B cell (primary cell): ENCODE measurements around the gene KRTAP25-1. TPM values are rescaled to one million over a fixed set of nuclear protein-coding genes. Genes with fewer than 3 reads are reported as not detected.

Experiments
- ATAC-seq: fragments of 200-7000 bp; cut with Tn5 transposase; one replicate; pipeline ENCODE4 v1.10.0; 2021; ENCODE audit warnings: low read depth, mild to moderate bottlenecking, moderate number of reproducible peaks, moderate library complexity
- CTCF ChIA-PET: fragments of 350-600 bp; sonication (Branson Sonifier 250); formaldehyde crosslinking; loops from one replicate; lab custom pipeline; 2021; ENCODE audit warnings: antibody characterized with exemption, inconsistent platforms; lab: Charles Lee
- POLR2A ChIA-PET: fragments of 350-600 bp; sonication (Branson Sonifier 250); formaldehyde crosslinking; loops from one replicate; lab custom pipeline; 2021; ENCODE audit warnings: antibody characterized with exemption; lab: Charles Lee
- DNase-seq: peaks from one replicate; pipeline ENCODE4 v3.0.0; 2013
- H2AFZ ChIP-seq: 2 replicates; pipeline ENCODE4 v1.6.1; 2012; ENCODE audit warnings: mild to moderate bottlenecking, low read depth, low read length; ENCODE audit not compliant: insufficient read depth, poor library complexity, severe bottlenecking
- H3K27ac ChIP-seq, 2 donors: 1 replicate in 1 of 2; 2 replicates in 1 of 2; pipeline ENCODE4 v1.5.1; 2012 to 2013; ENCODE audit warnings: low read length in 2 of 2, mild to moderate bottlenecking in 2 of 2, moderate library complexity in 1 of 2
- H3K27me3 ChIP-seq, 4 experiments: fragments of 200-600 bp in 1 of 4; sonication (generic) in 1 of 4; replicated peaks in 1 of 4; 1 replicate in 2 of 4; 2 replicates in 2 of 4; pipeline versions ENCODE4 v1.6.1 to v1.7.0; 2013 to 2016; ENCODE audit warnings: low read length in 3 of 4, mild to moderate bottlenecking in 2 of 4, mixed read lengths in 1 of 4, moderate library complexity in 1 of 4; ENCODE audit not compliant: insufficient read depth in 4 of 4, control insufficient read depth in 3 of 4; ENCODE audit errors: control extremely low read depth in 1 of 4
- H3K36me3 ChIP-seq, 2 experiments: replicated peaks in 1 of 2; 1 replicate in 1 of 2; 2 replicates in 1 of 2; pipeline versions ENCODE4 v1.6.1 to v1.7.1; 2013; ENCODE audit warnings: low read length in 1 of 2; ENCODE audit not compliant: insufficient read depth in 2 of 2, control insufficient read depth in 1 of 2; ENCODE audit errors: control extremely low read depth in 1 of 2, extremely low read depth in 1 of 2
- H3K4me1 ChIP-seq, 2 donors: fragments of 200-600 bp in 1 of 2; sonication (generic) in 1 of 2; 1 replicate in 1 of 2; 2 replicates in 1 of 2; pipeline versions ENCODE4 v1.5.1 to v1.6.1; 2013 to 2017; ENCODE audit warnings: low read length in 2 of 2; ENCODE audit not compliant: control insufficient read depth in 2 of 2, insufficient read depth in 2 of 2
- H3K4me2 ChIP-seq: replicated peaks from 2 replicates; pipeline ENCODE3; 2012; ENCODE audit warnings: mild to moderate bottlenecking, low read depth, low read length; ENCODE audit not compliant: poor library complexity, severe bottlenecking
- H3K4me3 ChIP-seq, 5 experiments: fragments of 200-600 bp in 1 of 5; sonication (generic) in 1 of 5; 1 replicate in 3 of 5; 2 replicates in 2 of 5; pipeline versions ENCODE4 v1.5.1 to v1.7.0; 2011 to 2016; ENCODE audit warnings: low read length in 4 of 5, mild to moderate bottlenecking in 4 of 5, low read depth in 2 of 5, control low read depth in 1 of 5, moderate library complexity in 1 of 5; ENCODE audit not compliant: insufficient read depth in 1 of 5; ENCODE audit errors: control extremely low read depth in 1 of 5, extremely low read depth in 1 of 5
- H3K79me2 ChIP-seq: fragments of 200-600 bp; sonication (generic); one replicate; pipeline ENCODE4 v1.6.0; 2016; ENCODE audit warnings: low read length; ENCODE audit not compliant: control insufficient read depth, insufficient read depth
- H3K9ac ChIP-seq: fragments of 200-600 bp; sonication (generic); 2 replicates; pipeline ENCODE4 v1.6.1; 2017; ENCODE audit warnings: mild to moderate bottlenecking, low read length, moderate library complexity
- H3K9me3 ChIP-seq, 3 donors: one replicate each; pipeline versions ENCODE4 v1.6.1 to v1.7.1; 2013; ENCODE audit warnings: low read length in 2 of 3; ENCODE audit not compliant: control insufficient read depth in 2 of 3, insufficient read depth in 1 of 3; ENCODE audit errors: control extremely low read depth in 1 of 3
- H4K20me1 ChIP-seq: 2 replicates; pipeline ENCODE4 v1.6.0; 2012; ENCODE audit warnings: mild to moderate bottlenecking, low read length; ENCODE audit not compliant: insufficient read depth, control insufficient read depth, poor library complexity, severe bottlenecking
- H3K27ac Mint-ChIP-seq: one replicate; pipeline ENCODE4 v1.8.0; 2021; ENCODE audit warnings: mixed read lengths
- H3K27me3 Mint-ChIP-seq: one replicate; pipeline ENCODE4 v1.8.0; 2021; ENCODE audit warnings: mixed read lengths
- H3K4me1 Mint-ChIP-seq: one replicate; pipeline ENCODE4 v1.8.0; 2021; ENCODE audit warnings: mixed read lengths
- H3K4me3 Mint-ChIP-seq: one replicate; pipeline ENCODE4 v1.8.0; 2021; ENCODE audit warnings: mixed read lengths
- H3K9me3 Mint-ChIP-seq: one replicate; pipeline ENCODE4 v1.8.0; 2022; ENCODE audit warnings: mixed read lengths; ENCODE audit not compliant: insufficient read depth
- EZH2 ChIP-seq: IDR thresholded peaks from 2 replicates; pipeline ENCODE4 v1.6.1; 2012; ENCODE audit warnings: borderline replicate concordance, low read depth, mild to moderate bottlenecking, moderate library complexity, low read length; ENCODE audit not compliant: insufficient read depth, poor library complexity, severe bottlenecking
- WGBS: methylation state at CpG from one replicate; pipeline ENCODE4 v1.1.5; 2013; ENCODE audit warnings: missing lambda C conversion rate; ENCODE audit not compliant: insufficient coverage; 5-methylcytosine and 5-hydroxymethylcytosine counted together
- intact Hi-C: fragments of 100-400 bp; cut with micrococcal nuclease; formaldehyde crosslinking; loops from one replicate; pipeline ENCODE4 v1.10.0; 2022
- polyA plus RNA-seq: library from polyadenylated mRNA; depleted of rRNA; stranded (reverse); fragments of >200 nt; gene quantifications from 2 replicates; pipeline ENCODE4 v1.2.3, GENCODE V29; 2012
- total RNA-seq, 2 donors: library from RNA; stranded (reverse); fragments of 120-200 nt in 1 of 2; gene quantifications; 1 replicate in 1 of 2; 2 replicates in 1 of 2; pipeline versions ENCODE4 v1.2.3 to v1.2.4, GENCODE V29; 2013 to 2022
- TF ChIP-seq, protein P1 (sequence below): fragments of 200-600 bp; IDR thresholded peaks from one replicate; pipeline ENCODE4 v1.8.0; 2022; ENCODE audit warnings: antibody characterized with exemption, mild to moderate bottlenecking

KRTAP25-1 gene
- total and polyA plus RNA-seq, 2 donors (not counting 1 experiment from before 2014, with no cell fraction given) = not detected

DNA sequence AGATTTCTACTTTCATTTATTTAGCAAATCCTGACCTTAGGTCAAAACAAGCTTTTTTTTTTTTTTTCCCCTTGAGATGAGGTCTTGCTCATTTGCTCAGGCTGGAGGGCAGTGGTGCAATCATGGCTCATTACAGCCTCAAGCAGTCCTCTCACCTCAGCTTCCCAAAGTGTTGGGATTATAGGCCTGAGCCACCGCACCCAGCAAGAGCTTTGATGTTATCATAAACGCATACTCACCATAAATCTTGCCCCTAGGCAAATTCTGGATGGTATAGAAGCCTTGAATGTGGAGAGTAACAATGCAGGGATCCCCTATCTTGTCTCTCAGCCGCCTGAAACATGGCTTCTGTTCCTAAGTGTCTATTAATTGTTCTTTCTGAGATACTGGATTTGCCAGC lies 48.7 kb downstream of the KRTAP25-1 start:
- CTCF ChIA-PET = interaction anchor here (0.7 kb wide), 1 partner anchor 18 kb away, joined by 3 read pairs; no protein-coding TSS in a partner anchor
- H3K4me1 ChIP-seq = no peaks in the 10 kb centered on the region
- 78% methylated on average over 1 of the region's 3 CpGs for WGBS
- H4K20me1 ChIP-seq = no peaks in the 10 kb centered on the region
- ATAC-seq (no peak), DNase-seq (no peak)
- no peak overlapping the region for H3K4me2 ChIP-seq
- peaks cover 0 to 8% (median 0%) of the 10 kb centered on the region in 3 donors for H3K9me3 ChIP-seq
- no peak for TF ChIP-seq EZH2
- TF ChIP-seq, protein P1, sequence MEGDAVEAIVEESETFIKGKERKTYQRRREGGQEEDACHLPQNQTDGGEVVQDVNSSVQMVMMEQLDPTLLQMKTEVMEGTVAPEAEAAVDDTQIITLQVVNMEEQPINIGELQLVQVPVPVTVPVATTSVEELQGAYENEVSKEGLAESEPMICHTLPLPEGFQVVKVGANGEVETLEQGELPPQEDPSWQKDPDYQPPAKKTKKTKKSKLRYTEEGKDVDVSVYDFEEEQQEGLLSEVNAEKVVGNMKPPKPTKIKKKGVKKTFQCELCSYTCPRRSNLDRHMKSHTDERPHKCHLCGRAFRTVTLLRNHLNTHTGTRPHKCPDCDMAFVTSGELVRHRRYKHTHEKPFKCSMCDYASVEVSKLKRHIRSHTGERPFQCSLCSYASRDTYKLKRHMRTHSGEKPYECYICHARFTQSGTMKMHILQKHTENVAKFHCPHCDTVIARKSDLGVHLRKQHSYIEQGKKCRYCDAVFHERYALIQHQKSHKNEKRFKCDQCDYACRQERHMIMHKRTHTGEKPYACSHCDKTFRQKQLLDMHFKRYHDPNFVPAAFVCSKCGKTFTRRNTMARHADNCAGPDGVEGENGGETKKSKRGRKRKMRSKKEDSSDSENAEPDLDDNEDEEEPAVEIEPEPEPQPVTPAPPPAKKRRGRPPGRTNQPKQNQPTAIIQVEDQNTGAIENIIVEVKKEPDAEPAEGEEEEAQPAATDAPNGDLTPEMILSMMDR = no peak
- no peak overlapping the region for H3K4me3 ChIP-seq
- intact Hi-C loops = no loop called here
- POLR2A ChIA-PET = no interaction called here
- H2AFZ ChIP-seq = no peak overlapping the region
- Mint-ChIP-seq H3K9me3 (no peaks in the 10 kb centered on the region), H3K4me1 (no peaks in the 10 kb centered on the region), H3K27ac (no peak overlapping the region), H3K4me3 (no peak overlapping the region), H3K27me3 (no peaks in the 10 kb centered on the region)
- no peaks in the 10 kb centered on the region for H3K79me2 ChIP-seq
- no peak overlapping the region for H3K27ac ChIP-seq
- no peaks in the 10 kb centered on the region for H3K36me3 ChIP-seq
- no peak overlapping the region for H3K9ac ChIP-seq
- no peaks in the 10 kb centered on the region for H3K27me3 ChIP-seq

Other genes with a start within 250 kb of the KRTAP25-1 start
- not detected in 2 replicates for gene CLDN17, start 122.7 kb downstream of the KRTAP25-1 start, total RNA-seq
- gene CLDN17, start 122.7 kb downstream of the KRTAP25-1 start, polyA plus RNA-seq = not detected in 2 replicates
- gene CLDN8, start 73.4 kb downstream of the KRTAP25-1 start, total RNA-seq = not detected in 2 replicates
- gene CLDN8, start 73.4 kb downstream of the KRTAP25-1 start, polyA plus RNA-seq = not detected in 2 replicates
- not detected in 2 replicates for gene KRTAP24-1, start 6.6 kb downstream of the KRTAP25-1 start, total RNA-seq
- not detected in 2 replicates for gene KRTAP24-1, start 6.6 kb downstream of the KRTAP25-1 start, polyA plus RNA-seq
- gene KRTAP26-1, start 30.8 kb upstream of the KRTAP25-1 start, total RNA-seq = not detected in 2 replicates
- gene KRTAP26-1, start 30.8 kb upstream of the KRTAP25-1 start, polyA plus RNA-seq = not detected in 2 replicates
- not detected in 2 replicates for gene KRTAP27-1, start 48.2 kb upstream of the KRTAP25-1 start, total RNA-seq
- gene KRTAP27-1, start 48.2 kb upstream of the KRTAP25-1 start, polyA plus RNA-seq = not detected in 2 replicates
- gene KRTAP23-1, start 59.1 kb upstream of the KRTAP25-1 start, total RNA-seq = not detected in 2 replicates
- not detected in 2 replicates for gene KRTAP23-1, start 59.1 kb upstream of the KRTAP25-1 start, polyA plus RNA-seq
- gene KRTAP13-2, start 82.8 kb upstream of the KRTAP25-1 start, total RNA-seq = not detected in 2 replicates
- not detected in 2 replicates for gene KRTAP13-2, start 82.8 kb upstream of the KRTAP25-1 start, polyA plus RNA-seq
- gene KRTAP13-1, start 106.5 kb upstream of the KRTAP25-1 start, total RNA-seq = not detected in 2 replicates
- not detected in 2 replicates for gene KRTAP13-1, start 106.5 kb upstream of the KRTAP25-1 start, polyA plus RNA-seq
- not detected in 2 replicates for gene KRTAP13-3, start 136.4 kb upstream of the KRTAP25-1 start, total RNA-seq
- gene KRTAP13-3, start 136.4 kb upstream of the KRTAP25-1 start, polyA plus RNA-seq = not detected in 2 replicates
- gene KRTAP13-4, start 140.7 kb upstream of the KRTAP25-1 start, total RNA-seq = not detected in 2 replicates
- not detected in 2 replicates for gene KRTAP13-4, start 140.7 kb upstream of the KRTAP25-1 start, polyA plus RNA-seq
- not detected in 2 replicates for gene KRTAP15-1, start 150.8 kb upstream of the KRTAP25-1 start, total RNA-seq
- gene KRTAP15-1, start 150.8 kb upstream of the KRTAP25-1 start, polyA plus RNA-seq = not detected in 2 replicates
- gene KRTAP19-1, start 190.9 kb upstream of the KRTAP25-1 start, total RNA-seq = not detected in 2 replicates
- gene KRTAP19-1, start 190.9 kb upstream of the KRTAP25-1 start, polyA plus RNA-seq = not detected in 2 replicates
- gene KRTAP19-2, start 197.9 kb upstream of the KRTAP25-1 start, total RNA-seq = not detected in 2 replicates
- not detected in 2 replicates for gene KRTAP19-2, start 197.9 kb upstream of the KRTAP25-1 start, polyA plus RNA-seq
- not detected in 2 replicates for gene KRTAP19-3, start 202.5 kb upstream of the KRTAP25-1 start, total RNA-seq
- not detected in 2 replicates for gene KRTAP19-3, start 202.5 kb upstream of the KRTAP25-1 start, polyA plus RNA-seq
- gene KRTAP19-4, start 207.7 kb upstream of the KRTAP25-1 start, total RNA-seq = not detected in 2 replicates
- not detected in 2 replicates for gene KRTAP19-4, start 207.7 kb upstream of the KRTAP25-1 start, polyA plus RNA-seq
- gene KRTAP19-5, start 212.6 kb upstream of the KRTAP25-1 start, total RNA-seq = not detected in 2 replicates
- not detected in 2 replicates for gene KRTAP19-5, start 212.6 kb upstream of the KRTAP25-1 start, polyA plus RNA-seq